Measurements from ENCODE around the gene SLIT3. TPM values are rescaled to one million over a fixed set of nuclear protein-coding genes. Genes with fewer than 3 reads are reported as not detected.

SLIT3 gene
- total and polyA plus RNA-seq, 2 experiments from 2014 or later: 0.59 to 0.71 TPM

DNA sequence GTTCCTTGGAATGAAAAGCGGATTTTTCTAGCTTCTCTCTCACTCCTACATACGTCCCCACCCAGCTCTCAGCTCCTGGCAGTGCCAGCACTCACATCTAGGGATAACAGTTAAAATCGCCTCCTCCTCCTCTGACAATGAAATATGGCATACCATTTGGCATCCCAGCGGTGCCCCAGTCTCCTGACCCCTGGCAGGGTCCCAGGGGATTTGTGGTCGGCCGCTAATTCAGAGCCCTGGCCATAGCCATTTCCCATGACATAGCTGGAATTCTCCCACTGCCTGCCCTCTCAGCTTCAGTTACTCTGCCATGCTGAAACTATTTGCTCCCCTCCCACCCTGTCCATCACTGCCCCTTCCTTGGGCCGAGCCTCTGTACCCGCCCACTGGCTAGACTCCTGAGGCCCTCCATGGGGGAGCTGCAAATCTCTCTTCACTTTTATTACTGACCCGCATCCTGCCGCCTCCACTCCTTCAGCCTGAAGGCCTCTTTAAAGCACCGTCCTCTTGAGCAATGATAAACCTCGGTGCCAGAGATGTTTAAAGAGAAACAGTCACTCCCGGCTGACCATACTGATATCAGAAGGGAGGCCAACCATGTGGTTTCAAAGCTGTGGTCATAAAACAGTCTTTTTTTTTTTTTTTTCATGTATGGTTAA, 139.8 kb downstream of the SLIT3 start:
- Histone ChIP-seq H3K4me2 (no peak overlapping the region), H3F3A (replicated peaks; ENCODE audit: low read depth) (no peaks in the 10 kb centered on the region), H2AFZ (no peak overlapping the region), H3K79me2 (replicated peaks; ENCODE audit: insufficient read depth) (no peaks in the 10 kb centered on the region), H3K4me1 (ENCODE audit: insufficient read depth) (no peaks in the 10 kb centered on the region), H3K36me3 (ENCODE audit: insufficient read depth) (no peaks in the 10 kb centered on the region; the same call in 1 of the 2 replicates), H3K4me3 (no peak overlapping the region), H3K27me3 (ENCODE audit: insufficient read depth) (no peaks in the 10 kb centered on the region), H3K9me2 (ENCODE audit: insufficient read depth) (0 out of 2 replicates have a peak, but pooled peaks cover 5% of the 10 kb centered on the region), H3K27ac (ENCODE audit: low read depth) (no peak overlapping the region), H4K20me1 (replicated peaks; ENCODE audit: insufficient read depth) (no peaks in the 10 kb centered on the region)
- Mint-ChIP-seq H3K4me3 (no peak overlapping the region), H3K9me3 (peaks cover 25% of the 10 kb centered on the region), H3K36me3 (ENCODE audit: low read depth) (peaks cover 19% of the 10 kb centered on the region; the same call in 2 of the 3 replicates), H3K27me3 (ENCODE audit: insufficient read depth, low read depth, poor library complexity) (peaks cover 3% of the 10 kb centered on the region), H3K27ac (no peak overlapping the region), H3K4me1 (peaks cover 13% of the 10 kb centered on the region)
- TF ChIP-seq, protein P1, sequence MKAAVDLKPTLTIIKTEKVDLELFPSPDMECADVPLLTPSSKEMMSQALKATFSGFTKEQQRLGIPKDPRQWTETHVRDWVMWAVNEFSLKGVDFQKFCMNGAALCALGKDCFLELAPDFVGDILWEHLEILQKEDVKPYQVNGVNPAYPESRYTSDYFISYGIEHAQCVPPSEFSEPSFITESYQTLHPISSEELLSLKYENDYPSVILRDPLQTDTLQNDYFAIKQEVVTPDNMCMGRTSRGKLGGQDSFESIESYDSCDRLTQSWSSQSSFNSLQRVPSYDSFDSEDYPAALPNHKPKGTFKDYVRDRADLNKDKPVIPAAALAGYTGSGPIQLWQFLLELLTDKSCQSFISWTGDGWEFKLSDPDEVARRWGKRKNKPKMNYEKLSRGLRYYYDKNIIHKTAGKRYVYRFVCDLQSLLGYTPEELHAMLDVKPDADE (IDR thresholded peaks at IDR 0.05): no peak
- TF ChIP-seq, protein P2, sequence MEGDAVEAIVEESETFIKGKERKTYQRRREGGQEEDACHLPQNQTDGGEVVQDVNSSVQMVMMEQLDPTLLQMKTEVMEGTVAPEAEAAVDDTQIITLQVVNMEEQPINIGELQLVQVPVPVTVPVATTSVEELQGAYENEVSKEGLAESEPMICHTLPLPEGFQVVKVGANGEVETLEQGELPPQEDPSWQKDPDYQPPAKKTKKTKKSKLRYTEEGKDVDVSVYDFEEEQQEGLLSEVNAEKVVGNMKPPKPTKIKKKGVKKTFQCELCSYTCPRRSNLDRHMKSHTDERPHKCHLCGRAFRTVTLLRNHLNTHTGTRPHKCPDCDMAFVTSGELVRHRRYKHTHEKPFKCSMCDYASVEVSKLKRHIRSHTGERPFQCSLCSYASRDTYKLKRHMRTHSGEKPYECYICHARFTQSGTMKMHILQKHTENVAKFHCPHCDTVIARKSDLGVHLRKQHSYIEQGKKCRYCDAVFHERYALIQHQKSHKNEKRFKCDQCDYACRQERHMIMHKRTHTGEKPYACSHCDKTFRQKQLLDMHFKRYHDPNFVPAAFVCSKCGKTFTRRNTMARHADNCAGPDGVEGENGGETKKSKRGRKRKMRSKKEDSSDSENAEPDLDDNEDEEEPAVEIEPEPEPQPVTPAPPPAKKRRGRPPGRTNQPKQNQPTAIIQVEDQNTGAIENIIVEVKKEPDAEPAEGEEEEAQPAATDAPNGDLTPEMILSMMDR (conservative IDR thresholded peaks at IDR 0.05; ENCODE audit: low read depth in 2 of 2): no peak
- no peak for TF ChIP-seq NANOG (IDR thresholded peaks at IDR 0.05; ENCODE audit: borderline replicate concordance)
- ATAC-seq: peak; percentile 48
- peak; percentile 35 for DNase-seq (ENCODE audit: low spot score)

DNA sequence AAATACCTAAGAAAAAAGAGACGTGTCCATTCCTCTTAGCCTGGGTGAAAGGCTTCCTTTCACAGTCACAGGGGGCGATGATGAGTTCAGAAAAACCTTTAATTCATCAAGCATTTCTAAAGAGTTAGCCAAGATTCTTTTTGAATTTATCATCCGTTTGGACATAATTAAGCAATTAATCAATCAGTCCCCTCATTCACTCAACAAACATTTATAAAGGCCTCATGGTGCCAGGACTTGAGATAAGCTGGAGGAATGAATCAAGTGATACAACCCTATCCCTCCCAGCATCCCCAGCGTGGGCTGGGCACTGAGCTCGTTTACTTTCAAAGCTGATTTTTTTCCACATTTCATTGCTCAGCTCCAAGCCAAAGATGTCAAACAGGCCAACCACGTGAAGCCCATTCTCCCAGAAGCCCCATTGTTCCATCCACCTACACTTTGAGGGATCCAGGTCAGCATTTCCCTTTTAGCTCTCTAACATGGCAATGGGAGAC, 140.5 kb downstream of the SLIT3 start:
- no peak overlapping the region for H3K4me3 ChIP-seq
- H3K9me3 Mint-ChIP-seq: peaks cover 25% of the 10 kb centered on the region
- no peaks in the 10 kb centered on the region for H3K79me2 ChIP-seq (replicated peaks; ENCODE audit: insufficient read depth)
- peaks cover 13% of the 10 kb centered on the region for H3K4me1 Mint-ChIP-seq
- no peaks in the 10 kb centered on the region; the same call in 1 of the 2 replicates for H3K36me3 ChIP-seq (ENCODE audit: insufficient read depth)
- peaks cover 19% of the 10 kb centered on the region; the same call in 2 of the 3 replicates for H3K36me3 Mint-ChIP-seq (ENCODE audit: low read depth)
- peak; percentile 47 for DNase-seq (ENCODE audit: low spot score)
- no peaks in the 10 kb centered on the region for H3K4me1 ChIP-seq (ENCODE audit: insufficient read depth)
- H3K4me3 Mint-ChIP-seq: no peak overlapping the region
- H3K9me2 ChIP-seq (ENCODE audit: insufficient read depth): 0 out of 2 replicates have a peak, but pooled peaks cover 5% of the 10 kb centered on the region
- no peak overlapping the region for H2AFZ ChIP-seq
- peaks cover 3% of the 10 kb centered on the region for H3K27me3 Mint-ChIP-seq (ENCODE audit: insufficient read depth, low read depth, poor library complexity)
- H3K4me2 ChIP-seq: no peak overlapping the region
- TF ChIP-seq, protein P2 (conservative IDR thresholded peaks at IDR 0.05; ENCODE audit: low read depth in 2 of 2): peak; percentile 48 to 64
- TF ChIP-seq ZNF114 (CRISPR knock-in tag; IDR thresholded peaks at IDR 0.05): no peak
- no peak overlapping the region for H3K27ac Mint-ChIP-seq
- H4K20me1 ChIP-seq (replicated peaks; ENCODE audit: insufficient read depth): no peaks in the 10 kb centered on the region
- H3F3A ChIP-seq (replicated peaks; ENCODE audit: low read depth): no peaks in the 10 kb centered on the region
- no peak for ATAC-seq
- no peak overlapping the region for H3K27ac ChIP-seq (ENCODE audit: low read depth)
- H3K27me3 ChIP-seq (ENCODE audit: insufficient read depth): no peaks in the 10 kb centered on the region

All from GM23338 (cell line).